Keratinocyte (primary cell): Measurements from ENCODE around the gene NCK2. TPM values are rescaled to one million over a fixed set of nuclear protein-coding genes. Genes with fewer than 3 reads are reported as not detected.

Experiments
- DNase-seq: peaks from one replicate; pipeline ENCODE4 v3.0.0-alpha.2; 2011; ENCODE audit warnings: low read depth, missing footprints, low spot score
- FAIRE-seq: peaks from 2 replicates; lab custom pipeline; 2011; peaks lifted over from hg19 to GRCh38; lab: Jason Lieb, UNC
- H2AFZ ChIP-seq: 2 replicates; pipeline ENCODE4 v1.6.0; 2012; ENCODE audit warnings: low read length, control low read depth, inconsistent platforms; ENCODE audit not compliant: control insufficient read depth
- H3K27ac ChIP-seq: 2 replicates; pipeline ENCODE4 v1.5.1; 2011; ENCODE audit warnings: low read length; ENCODE audit not compliant: control insufficient read depth, insufficient read depth
- H3K27me3 ChIP-seq: 3 replicates; pipeline ENCODE4 v1.6.0; 2011; ENCODE audit warnings: low read length; ENCODE audit not compliant: control insufficient read depth, insufficient read depth; ENCODE audit errors: extremely low read depth
- H3K36me3 ChIP-seq, 2 experiments: 2 replicates in 1 of 2; 3 replicates in 1 of 2; pipeline ENCODE4 v1.5.1; 2011; ENCODE audit warnings: low read length in 2 of 2, mild to moderate bottlenecking in 1 of 2; ENCODE audit not compliant: control insufficient read depth in 2 of 2, insufficient read depth in 2 of 2; ENCODE audit errors: extremely low read depth in 1 of 2
- H3K4me1 ChIP-seq: 3 replicates; pipeline ENCODE4 v1.5.1; 2011; ENCODE audit warnings: low read length; ENCODE audit not compliant: control insufficient read depth, insufficient read depth; ENCODE audit errors: extremely low read depth
- H3K4me2 ChIP-seq: 3 replicates; pipeline ENCODE4 v1.6.0; 2011; ENCODE audit warnings: low read depth, low read length; ENCODE audit not compliant: control insufficient read depth, insufficient read depth; ENCODE audit errors: extremely low read depth
- H3K4me3 ChIP-seq, 3 experiments: fragments of 200-600 bp in 1 of 3; sonication (generic) in 1 of 3; 2 replicates in 2 of 3; 3 replicates in 1 of 3; pipeline ENCODE4 v1.5.1; 2011 to 2016; ENCODE audit warnings: low read length in 3 of 3, mild to moderate bottlenecking in 3 of 3, control low read depth in 2 of 3, inconsistent platforms in 1 of 3, low read depth in 1 of 3, mixed read lengths in 1 of 3, mixed run types in 1 of 3, moderate library complexity in 1 of 3; ENCODE audit not compliant: control insufficient read depth in 2 of 3, insufficient read depth in 2 of 3; ENCODE audit errors: extremely low read depth in 1 of 3
- H3K79me2 ChIP-seq: 2 replicates; pipeline ENCODE4 v1.6.0; 2012; ENCODE audit warnings: low read length; ENCODE audit not compliant: control insufficient read depth, insufficient read depth
- H3K9ac ChIP-seq: 3 replicates; pipeline ENCODE4 v1.6.0; 2011; ENCODE audit warnings: low read length; ENCODE audit not compliant: control insufficient read depth, insufficient read depth; ENCODE audit errors: extremely low read depth
- H3K9me1 ChIP-seq: 3 replicates; pipeline ENCODE4 v1.6.0; 2011; ENCODE audit warnings: low read length; ENCODE audit not compliant: control insufficient read depth, insufficient read depth; ENCODE audit errors: extremely low read depth
- H3K9me3 ChIP-seq: 2 replicates; pipeline ENCODE4 v1.5.1; 2012; ENCODE audit warnings: low read depth, low read length; ENCODE audit not compliant: control insufficient read depth
- H4K20me1 ChIP-seq: 3 replicates; pipeline ENCODE4 v1.6.0; 2011; ENCODE audit warnings: low read length; ENCODE audit not compliant: control insufficient read depth, insufficient read depth; ENCODE audit errors: extremely low read depth
- EZH2 ChIP-seq: IDR thresholded peaks from one replicate; pipeline ENCODE4 v1.6.1; 2012; ENCODE audit warnings: inconsistent platforms, mild to moderate bottlenecking, low read length, moderate library complexity
- dilution Hi-C: fragments of 300-500 bp; cut with MboI; formaldehyde crosslinking; loops from one replicate; pipeline ENCODE4 v1.7.0; 2020; ENCODE audit warnings: low sequenced_read_pairs; ENCODE audit not compliant: extremely low pct_ligation_motif_present
- polyA plus RNA-seq, 5 experiments: library from polyadenylated mRNA; depleted of rRNA in 3 of 5; stranded (reverse) in 3 of 5; stranded (forward) in 1 of 5; unstranded in 1 of 5; fragments of >200 nt; gene quantifications; 1 replicate in 1 of 5; 2 replicates in 3 of 5; 3 replicates in 1 of 5; pipeline versions ENCODE4 v1.2.1 to v1.2.3, GENCODE V29; 2011 to 2012; ENCODE audit warnings: missing spikeins in 2 of 5, low read depth in 1 of 5, low replicate concordance in 1 of 5
- TF ChIP-seq, protein P1 (sequence below), 3 experiments: IDR thresholded peaks in 1 of 3; conservative IDR thresholded peaks in 1 of 3; optimal IDR thresholded peaks in 1 of 3; 2 replicates in 2 of 3; 3 replicates in 1 of 3; pipeline versions ENCODE3 to v1.5.1; 2011; ENCODE audit warnings: low read length in 3 of 3, mild to moderate bottlenecking in 3 of 3, moderate library complexity in 2 of 3, control low read depth in 1 of 3, inconsistent platforms in 1 of 3; ENCODE audit not compliant: insufficient read depth in 2 of 3; ENCODE audit errors: extremely low read depth in 1 of 3

NCK2 gene
- polyA plus RNA-seq, 1 donor (not counting 4 experiments of a cell fraction or from before 2014, with no cell fraction given), result 31.4 TPM

DNA sequence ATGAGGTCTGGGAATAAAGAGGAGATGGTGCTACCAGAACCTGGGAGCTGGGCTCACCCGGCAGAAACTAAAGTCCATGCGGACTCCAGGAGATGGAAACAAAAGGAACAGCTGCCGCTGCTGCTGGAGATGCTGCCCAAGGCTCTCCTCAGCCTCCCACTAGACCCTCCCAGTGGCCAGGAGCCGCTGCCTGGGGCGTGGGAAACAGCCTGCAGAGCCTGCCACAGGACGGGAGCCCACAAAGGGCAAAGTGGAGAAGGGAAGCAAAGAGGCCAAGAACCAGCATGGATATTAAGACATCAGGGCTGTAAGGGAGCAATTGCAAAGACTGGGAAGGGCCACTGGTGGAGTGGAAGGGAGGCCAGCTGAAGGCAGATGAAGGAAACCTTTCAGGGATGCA, 179.6 kb downstream of the NCK2 start:
- no peaks in the 10 kb centered on the region for H3K79me2 ChIP-seq
- no peaks in the 10 kb centered on the region for H3K9me3 ChIP-seq
- no peaks in the 10 kb centered on the region for H3K36me3 ChIP-seq
- no peak overlapping the region for H2AFZ ChIP-seq
- no peak overlapping the region for H3K4me2 ChIP-seq
- H3K9ac ChIP-seq, result no peak overlapping the region
- dilution Hi-C loops, result no loop called here
- FAIRE-seq, result no peak
- H3K27ac ChIP-seq, result no peak overlapping the region
- TF ChIP-seq, protein P1, sequence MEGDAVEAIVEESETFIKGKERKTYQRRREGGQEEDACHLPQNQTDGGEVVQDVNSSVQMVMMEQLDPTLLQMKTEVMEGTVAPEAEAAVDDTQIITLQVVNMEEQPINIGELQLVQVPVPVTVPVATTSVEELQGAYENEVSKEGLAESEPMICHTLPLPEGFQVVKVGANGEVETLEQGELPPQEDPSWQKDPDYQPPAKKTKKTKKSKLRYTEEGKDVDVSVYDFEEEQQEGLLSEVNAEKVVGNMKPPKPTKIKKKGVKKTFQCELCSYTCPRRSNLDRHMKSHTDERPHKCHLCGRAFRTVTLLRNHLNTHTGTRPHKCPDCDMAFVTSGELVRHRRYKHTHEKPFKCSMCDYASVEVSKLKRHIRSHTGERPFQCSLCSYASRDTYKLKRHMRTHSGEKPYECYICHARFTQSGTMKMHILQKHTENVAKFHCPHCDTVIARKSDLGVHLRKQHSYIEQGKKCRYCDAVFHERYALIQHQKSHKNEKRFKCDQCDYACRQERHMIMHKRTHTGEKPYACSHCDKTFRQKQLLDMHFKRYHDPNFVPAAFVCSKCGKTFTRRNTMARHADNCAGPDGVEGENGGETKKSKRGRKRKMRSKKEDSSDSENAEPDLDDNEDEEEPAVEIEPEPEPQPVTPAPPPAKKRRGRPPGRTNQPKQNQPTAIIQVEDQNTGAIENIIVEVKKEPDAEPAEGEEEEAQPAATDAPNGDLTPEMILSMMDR (optimal IDR thresholded peaks at IDR 0.05 in 1 of 3, IDR thresholded peaks at IDR 0.05 in 1 of 3, conservative IDR thresholded peaks at IDR 0.05 in 1 of 3; ENCODE audit: extremely low read depth in 1 of 3, insufficient read depth in 2 of 3, low read length in 3 of 3), result no peak
- TF ChIP-seq EZH2, result no peak
- H3K27me3 ChIP-seq, result no peaks in the 10 kb centered on the region
- no peaks in the 10 kb centered on the region for H4K20me1 ChIP-seq
- H3K4me3 ChIP-seq, result no peak overlapping the region
- no peak for DNase-seq
- H3K4me1 ChIP-seq, result peaks cover 9% of the 10 kb centered on the region
- H3K9me1 ChIP-seq, result no peaks in the 10 kb centered on the region

DNA sequence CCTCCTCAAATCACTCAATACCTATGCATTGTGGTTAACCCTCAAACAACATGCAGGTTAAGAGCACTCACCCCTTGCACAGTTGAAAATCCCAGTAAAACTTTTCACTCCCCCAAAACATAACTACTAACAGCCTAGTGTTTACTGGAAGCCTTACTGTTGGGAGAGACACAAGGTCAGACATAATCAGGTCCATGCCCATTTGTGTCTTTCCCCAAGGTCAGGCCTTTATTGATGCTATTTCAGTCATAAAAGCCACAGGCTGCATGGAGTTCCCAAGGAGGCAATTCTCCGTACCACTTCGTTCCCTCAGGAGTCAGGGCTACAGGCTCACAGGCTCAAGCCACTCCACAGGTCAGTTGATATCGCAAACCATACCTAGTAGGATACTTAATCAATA, 180.2 kb downstream of the NCK2 start:
- no peaks in the 10 kb centered on the region for H3K9me3 ChIP-seq
- dilution Hi-C loops, result no loop called here
- TF ChIP-seq, protein P1 (optimal IDR thresholded peaks at IDR 0.05 in 1 of 3, IDR thresholded peaks at IDR 0.05 in 1 of 3, conservative IDR thresholded peaks at IDR 0.05 in 1 of 3; ENCODE audit: extremely low read depth in 1 of 3, insufficient read depth in 2 of 3, low read length in 3 of 3), result no peak
- TF ChIP-seq EZH2, result no peak
- H4K20me1 ChIP-seq, result no peaks in the 10 kb centered on the region
- H3K36me3 ChIP-seq, result no peaks in the 10 kb centered on the region
- FAIRE-seq (no peak), DNase-seq (no peak)
- H3K4me3 ChIP-seq, result no peak overlapping the region
- no peak overlapping the region for H3K9ac ChIP-seq
- H3K79me2 ChIP-seq, result no peaks in the 10 kb centered on the region
- no peaks in the 10 kb centered on the region for H3K9me1 ChIP-seq
- no peak overlapping the region for H3K4me2 ChIP-seq
- H3K27me3 ChIP-seq, result no peaks in the 10 kb centered on the region
- no peak overlapping the region for H3K27ac ChIP-seq
- H3K4me1 ChIP-seq, result peaks cover 2% of the 10 kb centered on the region
- no peak overlapping the region for H2AFZ ChIP-seq
